Prostate gland (tissue), 2 donors: ENCODE measurements around the gene GALNT13.

Experiments
- POLR2AphosphoS5 ChIP-seq: sonication (generic); formaldehyde crosslinking; IDR thresholded peaks from one replicate; pipeline ENCODE4 v1.6.1; 2017; ENCODE audit warnings: antibody characterized with exemption
- TF ChIP-seq, protein P1 (sequence below), 4 experiments: fragments of 200-600 bp in 2 of 4; fragments of 450-650 bp in 2 of 4; sonication (generic) in 2 of 4; IDR thresholded peaks; 1 replicate in 3 of 4; 2 replicates in 1 of 4; pipeline ENCODE4 v1.5.1; 2016 to 2019; ENCODE audit warnings: antibody characterized with exemption in 4 of 4, mild to moderate bottlenecking in 2 of 4, moderate library complexity in 2 of 4

DNA sequence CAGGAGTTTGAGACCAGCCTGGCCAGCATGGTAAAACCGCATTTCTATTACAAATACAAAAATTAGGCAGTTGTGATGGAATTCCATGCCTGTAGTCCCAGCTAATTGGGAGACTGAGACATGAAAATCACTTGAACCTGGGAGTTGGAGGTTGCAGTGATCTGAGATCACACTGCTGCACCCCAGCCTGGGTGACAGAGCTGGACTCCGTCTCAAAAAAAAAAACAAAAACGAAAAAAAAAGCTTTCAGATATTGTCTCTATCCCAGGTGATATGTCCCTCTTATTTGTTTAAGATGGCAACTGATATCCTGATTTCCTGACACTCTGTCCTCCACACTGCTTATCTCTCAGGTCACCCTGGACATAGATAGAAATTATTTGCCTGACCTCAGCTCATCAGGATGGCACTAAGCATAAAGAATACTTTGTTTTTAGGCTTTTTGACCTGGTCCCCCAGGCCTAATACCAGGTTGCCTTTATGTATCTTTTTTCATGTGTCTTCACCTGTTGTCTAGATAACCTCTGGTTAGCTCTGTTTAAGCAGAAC, 531.6 kb downstream of the GALNT13 start:
- TF ChIP-seq, protein P1, sequence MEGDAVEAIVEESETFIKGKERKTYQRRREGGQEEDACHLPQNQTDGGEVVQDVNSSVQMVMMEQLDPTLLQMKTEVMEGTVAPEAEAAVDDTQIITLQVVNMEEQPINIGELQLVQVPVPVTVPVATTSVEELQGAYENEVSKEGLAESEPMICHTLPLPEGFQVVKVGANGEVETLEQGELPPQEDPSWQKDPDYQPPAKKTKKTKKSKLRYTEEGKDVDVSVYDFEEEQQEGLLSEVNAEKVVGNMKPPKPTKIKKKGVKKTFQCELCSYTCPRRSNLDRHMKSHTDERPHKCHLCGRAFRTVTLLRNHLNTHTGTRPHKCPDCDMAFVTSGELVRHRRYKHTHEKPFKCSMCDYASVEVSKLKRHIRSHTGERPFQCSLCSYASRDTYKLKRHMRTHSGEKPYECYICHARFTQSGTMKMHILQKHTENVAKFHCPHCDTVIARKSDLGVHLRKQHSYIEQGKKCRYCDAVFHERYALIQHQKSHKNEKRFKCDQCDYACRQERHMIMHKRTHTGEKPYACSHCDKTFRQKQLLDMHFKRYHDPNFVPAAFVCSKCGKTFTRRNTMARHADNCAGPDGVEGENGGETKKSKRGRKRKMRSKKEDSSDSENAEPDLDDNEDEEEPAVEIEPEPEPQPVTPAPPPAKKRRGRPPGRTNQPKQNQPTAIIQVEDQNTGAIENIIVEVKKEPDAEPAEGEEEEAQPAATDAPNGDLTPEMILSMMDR (IDR thresholded peaks at IDR 0.05), result no peak
- no peak for TF ChIP-seq POLR2AphosphoS5
